COR-L47 (cell line): Measurements from ENCODE around the gene UGT1A9.

ENCODE experiments used
- DNase-seq: peaks from one replicate; lab custom pipeline; 2025; lab: John Stamatoyannopoulos, UW

Gene UGT1A9

DNA sequence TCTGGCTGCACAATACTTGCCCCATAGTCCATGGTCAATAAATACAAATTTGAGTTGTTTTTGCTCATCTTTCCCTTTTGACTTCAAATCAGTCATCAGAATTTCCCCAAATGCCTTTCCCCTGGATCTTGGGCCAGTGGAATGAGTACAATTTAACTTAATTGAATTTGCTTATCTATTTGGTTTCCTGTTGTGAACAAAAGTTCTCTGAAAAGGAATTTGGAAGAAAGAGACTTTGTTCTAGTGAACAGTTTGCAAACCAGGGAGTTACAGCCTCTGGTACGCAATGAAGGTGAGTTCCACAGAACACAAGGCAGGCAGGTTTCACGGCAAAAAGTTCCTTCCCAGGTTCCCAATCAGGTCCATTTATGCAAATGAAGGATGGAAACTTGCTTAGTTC is 87.2 kb downstream of the UGT1A9 start:
- DNase-seq = no peak

DNA sequence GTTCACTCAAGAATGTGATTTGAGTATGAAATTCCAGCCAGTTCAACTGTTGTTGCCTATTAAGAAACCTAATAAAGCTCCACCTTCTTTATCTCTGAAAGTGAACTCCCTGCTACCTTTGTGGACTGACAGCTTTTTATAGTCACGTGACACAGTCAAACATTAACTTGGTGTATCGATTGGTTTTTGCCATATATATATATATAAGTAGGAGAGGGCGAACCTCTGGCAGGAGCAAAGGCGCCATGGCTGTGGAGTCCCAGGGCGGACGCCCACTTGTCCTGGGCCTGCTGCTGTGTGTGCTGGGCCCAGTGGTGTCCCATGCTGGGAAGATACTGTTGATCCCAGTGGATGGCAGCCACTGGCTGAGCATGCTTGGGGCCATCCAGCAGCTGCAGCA is 88.3 kb downstream of the UGT1A9 start, which contains the start of gene UGT1A1:
Gene UGT1A1, plus strand, starts transcription at position 228 of the 400 bp plus-strand sequence. Its CDS starts 18 bp downstream, at position 246.
- DNase-seq = no peak

DNA sequence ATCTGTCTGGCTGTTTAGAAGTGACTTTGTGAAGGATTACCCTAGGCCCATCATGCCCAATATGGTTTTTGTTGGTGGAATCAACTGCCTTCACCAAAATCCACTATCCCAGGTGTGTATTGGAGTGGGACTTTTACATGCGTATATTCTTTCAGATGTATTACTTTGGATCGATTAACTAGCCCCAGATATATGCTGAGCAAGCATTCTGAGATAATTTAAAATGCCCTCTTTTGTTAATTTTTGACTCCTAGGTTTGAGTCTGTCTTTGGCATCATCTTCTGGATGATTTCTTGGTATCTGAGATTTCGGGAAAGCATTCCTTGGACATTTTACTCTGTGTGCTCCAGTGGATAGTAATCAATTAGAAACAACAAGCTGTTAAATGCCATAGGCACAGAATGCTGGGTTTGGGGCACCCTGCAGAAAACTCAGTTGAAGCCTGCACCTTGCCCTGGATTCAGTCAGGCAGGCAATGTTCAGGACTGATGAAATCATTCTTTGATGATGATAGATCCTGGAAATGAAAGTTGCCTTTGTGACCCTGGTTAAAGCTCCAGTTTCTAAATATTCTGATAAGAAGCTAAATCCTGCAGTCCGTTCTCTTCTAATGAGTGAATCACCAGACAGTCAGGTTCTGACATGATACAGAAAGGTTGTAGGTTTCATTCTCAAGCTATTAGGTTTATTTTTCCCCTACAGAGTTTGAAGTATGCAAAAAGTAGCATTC is 89.5 kb downstream of the UGT1A9 start:
- no peak for DNase-seq

DNA sequence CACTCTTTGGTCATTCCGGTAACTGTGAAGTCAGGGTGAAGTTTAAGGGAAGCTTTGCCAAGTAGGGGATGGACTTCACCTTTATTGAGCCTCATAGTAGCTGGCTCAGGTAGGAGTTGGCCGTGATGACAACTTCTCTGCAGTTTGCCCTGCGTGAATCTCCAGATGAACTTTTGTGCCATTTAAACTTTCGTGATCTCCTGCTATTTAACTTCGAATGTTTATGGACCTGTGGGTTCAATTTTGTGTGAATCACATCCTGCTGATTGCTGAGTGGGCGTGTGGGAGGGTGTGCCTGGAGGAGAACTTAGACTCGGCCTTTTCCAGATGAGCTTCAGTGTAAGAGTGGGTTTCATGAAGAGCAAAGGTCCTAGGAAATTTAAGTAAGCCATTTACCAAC is 92.6 kb downstream of the UGT1A9 start:
- no peak for DNase-seq

DNA sequence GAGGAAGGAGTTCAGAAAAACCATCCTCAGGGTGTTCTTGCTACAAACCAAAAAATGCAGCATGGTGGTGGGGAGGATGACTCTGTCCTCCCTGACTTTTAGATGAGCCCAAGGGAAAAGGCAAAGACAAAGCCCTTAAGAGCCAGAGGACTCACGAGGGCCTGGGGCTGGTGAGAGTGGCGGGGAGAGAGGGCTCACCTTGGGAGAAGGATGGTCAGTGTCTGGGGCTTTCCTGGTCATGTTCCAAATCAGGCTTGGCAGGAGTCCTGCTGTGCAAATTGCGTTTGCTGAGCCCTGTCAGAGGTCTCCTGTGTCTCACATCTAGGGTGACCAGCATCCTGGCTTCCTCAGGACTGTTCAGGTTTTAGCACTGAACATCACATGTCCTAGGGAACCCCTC is 93.1 kb downstream of the UGT1A9 start:
- no peak for DNase-seq

DNA sequence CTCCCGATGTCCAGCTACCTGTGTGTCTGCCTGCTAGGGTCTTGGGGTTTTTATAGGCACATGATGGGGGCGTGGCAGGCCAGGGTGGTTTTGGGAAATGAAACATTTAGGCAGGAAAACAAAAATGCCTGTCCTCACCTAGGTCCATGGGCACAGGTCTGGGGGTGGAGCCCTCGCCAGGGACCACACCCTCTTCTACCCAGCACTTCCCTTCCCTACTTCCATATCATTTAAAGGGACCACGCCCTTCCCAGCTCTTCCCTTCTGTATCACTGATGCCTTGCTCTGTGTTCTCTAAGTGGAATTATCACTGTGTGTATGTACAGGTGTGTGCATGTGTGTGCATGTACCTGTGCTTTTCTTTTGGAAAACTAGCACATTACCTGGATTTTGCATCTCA is 94.7 kb downstream of the UGT1A9 start:
- DNase-seq = no peak

DNA sequence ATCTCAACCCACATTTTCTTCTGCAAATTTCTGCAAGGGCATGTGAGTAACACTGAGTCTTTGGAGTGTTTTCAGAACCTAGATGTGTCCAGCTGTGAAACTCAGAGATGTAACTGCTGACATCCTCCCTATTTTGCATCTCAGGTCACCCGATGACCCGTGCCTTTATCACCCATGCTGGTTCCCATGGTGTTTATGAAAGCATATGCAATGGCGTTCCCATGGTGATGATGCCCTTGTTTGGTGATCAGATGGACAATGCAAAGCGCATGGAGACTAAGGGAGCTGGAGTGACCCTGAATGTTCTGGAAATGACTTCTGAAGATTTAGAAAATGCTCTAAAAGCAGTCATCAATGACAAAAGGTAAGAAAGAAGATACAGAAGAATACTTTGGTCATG is 96.4 kb downstream of the UGT1A9 start:
- no peak for DNase-seq

DNA sequence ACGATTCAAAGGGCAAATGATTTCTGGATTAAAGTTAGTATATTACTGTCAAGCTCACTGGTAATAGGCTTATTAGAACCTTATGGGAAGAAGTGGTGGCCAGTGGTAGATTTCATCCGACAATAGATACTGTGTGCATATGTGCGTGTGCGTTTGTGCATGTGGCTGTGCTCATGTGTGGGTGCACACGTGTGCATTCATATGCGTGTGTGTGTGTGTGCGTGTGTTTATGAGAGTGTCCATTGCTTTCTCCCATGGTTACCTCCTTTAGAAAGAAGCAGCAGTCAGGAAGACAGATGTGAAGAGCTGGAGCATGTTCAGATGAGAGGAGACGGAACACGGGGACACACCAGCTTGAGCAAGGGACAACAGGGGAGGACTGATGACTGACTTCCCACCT is 97.6 kb downstream of the UGT1A9 start:
- DNase-seq = no peak

DNA sequence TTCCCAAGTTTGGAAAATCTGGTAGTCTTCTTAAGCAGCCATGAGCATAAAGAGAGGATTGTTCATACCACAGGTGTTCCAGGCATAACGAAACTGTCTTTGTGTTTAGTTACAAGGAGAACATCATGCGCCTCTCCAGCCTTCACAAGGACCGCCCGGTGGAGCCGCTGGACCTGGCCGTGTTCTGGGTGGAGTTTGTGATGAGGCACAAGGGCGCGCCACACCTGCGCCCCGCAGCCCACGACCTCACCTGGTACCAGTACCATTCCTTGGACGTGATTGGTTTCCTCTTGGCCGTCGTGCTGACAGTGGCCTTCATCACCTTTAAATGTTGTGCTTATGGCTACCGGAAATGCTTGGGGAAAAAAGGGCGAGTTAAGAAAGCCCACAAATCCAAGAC is 100.5 kb downstream of the UGT1A9 start:
- DNase-seq = no peak

DNA sequence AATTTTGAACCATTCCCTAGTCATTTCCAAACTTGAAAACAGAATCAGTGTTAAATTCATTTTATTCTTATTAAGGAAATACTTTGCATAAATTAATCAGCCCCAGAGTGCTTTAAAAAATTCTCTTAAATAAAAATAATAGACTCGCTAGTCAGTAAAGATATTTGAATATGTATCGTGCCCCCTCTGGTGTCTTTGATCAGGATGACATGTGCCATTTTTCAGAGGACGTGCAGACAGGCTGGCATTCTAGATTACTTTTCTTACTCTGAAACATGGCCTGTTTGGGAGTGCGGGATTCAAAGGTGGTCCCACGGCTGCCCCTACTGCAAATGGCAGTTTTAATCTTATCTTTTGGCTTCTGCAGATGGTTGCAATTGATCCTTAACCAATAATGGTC is 100.9 kb downstream of the UGT1A9 start:
- no peak for DNase-seq

DNA sequence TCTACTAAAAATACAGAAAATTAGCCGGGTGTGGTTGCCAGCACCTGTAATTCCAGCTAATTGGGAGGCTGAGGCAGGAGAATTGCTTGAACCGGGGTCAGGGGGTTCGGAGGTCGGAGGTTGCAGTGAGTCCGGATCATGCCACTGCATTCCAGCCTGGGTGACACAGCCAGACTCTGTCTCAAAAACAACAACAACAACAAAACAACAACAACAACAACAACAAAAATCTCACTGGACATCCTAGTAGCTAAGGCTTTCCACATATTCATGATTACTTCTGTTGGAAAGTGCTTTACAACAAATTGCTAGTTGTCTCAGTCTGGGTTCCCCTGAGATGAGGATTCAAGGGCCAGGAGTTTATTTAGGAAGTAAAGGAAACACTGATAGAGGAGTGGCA is 102.2 kb downstream of the UGT1A9 start:
- DNase-seq = no peak

DNA sequence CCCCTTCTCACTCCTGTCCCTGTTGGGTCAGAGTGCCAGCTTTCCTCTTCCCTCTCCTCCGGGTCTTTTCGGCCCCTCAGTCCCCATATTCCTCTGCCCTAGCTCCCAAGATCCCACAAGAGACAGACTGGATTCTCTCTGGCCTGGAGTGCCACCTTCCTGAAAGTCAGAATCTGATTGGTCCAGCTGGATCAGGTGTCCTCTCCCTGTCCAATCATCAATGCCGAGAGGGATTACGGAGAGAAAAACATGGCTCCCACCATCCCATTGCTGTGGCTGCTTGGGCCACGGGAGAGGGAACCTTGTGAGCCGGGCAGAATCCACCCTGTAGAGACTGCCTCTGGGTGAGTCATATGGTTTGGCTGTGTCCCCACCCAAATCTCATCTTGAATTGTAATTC is 103.7 kb downstream of the UGT1A9 start:
- DNase-seq = no peak

DNA sequence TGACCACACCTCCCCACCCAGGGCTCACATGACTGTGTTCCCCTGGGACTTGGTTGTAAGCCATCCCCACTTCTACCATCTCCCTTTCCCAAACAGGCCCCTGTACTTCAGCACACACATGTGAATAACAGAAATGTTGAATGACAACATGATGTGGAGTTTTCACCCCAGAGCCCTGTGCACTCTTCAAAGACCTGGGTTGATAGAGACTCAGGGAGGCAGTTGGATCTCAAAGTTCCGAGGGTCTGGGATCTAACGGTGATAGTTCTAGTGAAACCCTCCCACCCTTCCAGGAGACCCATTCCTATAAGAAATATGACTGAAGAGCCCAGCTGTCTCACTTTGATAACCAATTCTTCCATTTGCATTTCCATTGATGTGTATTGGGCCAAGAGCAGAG is 106.3 kb downstream of the UGT1A9 start, which contains the start of gene MROH2A:
Gene MROH2A, plus strand, starts transcription at position 301 of the 400 bp plus-strand sequence. CDS start 1,029 bp downstream, outside the sequence.
- DNase-seq = no peak

DNA sequence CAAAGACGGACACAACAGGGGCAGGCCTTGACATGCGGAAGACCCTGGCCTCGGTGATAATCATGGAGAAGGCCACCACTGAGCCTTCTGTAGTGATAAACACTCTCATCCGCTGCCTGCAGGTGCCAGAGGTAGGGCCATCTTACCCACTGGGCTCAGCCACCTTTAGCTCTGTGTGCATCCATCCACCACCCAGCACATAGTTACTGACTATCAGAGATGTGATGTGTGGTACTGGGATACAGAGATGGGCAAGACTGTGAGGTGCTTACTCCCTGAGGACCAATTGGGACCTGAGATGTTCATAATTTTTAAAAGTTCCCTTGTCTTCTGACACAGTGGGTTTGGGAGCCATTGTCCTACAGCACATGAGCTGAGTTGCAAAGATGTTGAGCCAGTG is 108.0 kb downstream of the UGT1A9 start:
- no peak for DNase-seq

DNA sequence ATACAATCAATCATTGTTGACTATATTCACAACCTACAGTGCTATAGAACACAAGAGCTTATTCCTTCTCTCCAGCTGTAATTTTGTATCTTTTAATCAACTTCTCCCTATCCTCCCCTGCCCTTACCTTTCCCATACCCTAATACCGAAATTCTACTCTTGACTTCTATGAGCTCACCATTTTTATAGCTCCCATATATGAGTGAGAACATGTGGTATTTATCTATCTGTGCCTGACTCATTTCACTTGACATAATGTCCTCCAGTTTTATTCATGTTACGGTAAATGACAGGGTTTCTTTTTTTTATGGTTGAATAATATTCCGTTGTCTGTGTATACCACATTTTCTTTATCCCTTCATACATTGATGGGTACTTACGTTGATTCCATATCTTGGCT is 109.1 kb downstream of the UGT1A9 start:
- no peak for DNase-seq

DNA sequence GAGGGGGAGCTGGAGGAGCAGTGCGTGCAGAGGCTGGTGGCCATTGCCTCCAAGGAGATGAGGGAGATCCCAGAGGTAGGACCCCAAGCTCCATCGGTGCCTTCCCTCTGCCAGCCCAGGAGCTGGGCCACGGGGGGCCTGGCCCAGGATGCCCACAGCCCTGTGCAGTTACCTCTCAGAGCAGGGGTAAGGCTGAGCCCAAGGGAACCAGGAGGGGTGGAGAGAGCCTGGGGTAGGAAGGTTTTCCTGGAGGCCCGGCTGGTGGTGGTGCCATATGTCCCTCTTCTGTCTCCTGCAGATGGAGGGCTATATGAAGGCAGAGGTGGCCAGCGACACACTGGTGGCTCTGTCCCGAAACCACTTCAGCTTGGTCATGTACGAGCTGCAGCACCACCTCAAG is 117.9 kb downstream of the UGT1A9 start:
- DNase-seq = no peak

DNA sequence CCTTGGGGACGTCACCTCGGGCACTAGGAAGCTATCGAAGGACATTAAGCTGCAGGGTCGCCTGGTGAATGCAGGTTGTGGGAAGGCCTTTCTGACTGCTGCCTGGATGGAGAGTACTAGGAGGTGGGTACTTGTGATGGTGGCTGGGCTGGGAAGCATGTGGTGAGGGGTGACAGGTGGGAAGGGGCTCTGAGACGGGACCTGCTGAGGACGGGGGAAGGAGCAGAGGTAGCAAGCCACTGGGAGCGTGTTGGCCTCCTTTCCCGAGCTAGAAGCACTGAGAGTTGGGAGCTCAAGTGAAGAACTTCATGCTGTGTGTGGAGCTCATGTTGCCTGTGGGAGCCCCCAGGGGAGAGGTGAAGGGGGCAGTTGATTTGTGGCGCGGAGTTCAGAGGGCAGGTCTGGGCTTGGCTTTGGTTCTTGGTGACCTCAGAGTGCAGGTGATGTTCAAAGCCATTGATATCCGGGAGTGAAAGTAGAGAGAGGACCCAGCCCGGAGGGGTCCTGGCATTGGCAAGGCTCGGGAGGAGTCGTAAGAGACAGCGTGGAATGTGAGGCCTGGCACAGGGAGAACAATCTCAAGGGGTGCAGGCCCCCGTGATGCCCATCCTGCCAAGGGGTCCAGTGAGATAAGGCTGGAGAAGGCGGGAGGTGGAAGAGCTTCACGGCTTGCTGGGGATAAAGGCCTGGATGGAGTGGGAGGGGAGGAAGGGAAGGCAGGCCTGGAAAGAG is 119.6 kb downstream of the UGT1A9 start:
- DNase-seq = no peak

DNA sequence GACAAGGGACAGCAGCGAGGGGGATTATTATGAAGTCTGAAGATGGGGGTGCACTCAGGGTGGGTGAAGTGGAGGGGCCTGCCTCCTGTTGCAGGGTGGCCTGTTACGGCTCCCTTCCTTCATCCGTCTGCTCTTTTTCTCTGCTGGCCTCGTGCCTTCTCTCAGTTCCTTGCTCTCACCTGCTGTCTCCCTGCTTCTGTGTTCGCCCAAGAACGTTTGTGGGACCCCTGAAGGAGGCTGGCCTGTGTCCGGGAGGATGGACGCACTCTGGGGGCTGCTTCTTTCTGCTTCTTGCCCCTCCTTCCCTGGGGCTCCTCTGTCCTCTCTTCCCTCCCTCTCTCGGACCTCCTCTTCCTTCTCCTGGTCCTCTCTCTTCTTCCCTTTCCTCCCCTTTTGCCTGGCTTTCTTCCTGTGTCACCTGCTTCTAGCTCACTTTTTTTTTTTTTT is 120.2 kb downstream of the UGT1A9 start:
- DNase-seq = no peak

DNA sequence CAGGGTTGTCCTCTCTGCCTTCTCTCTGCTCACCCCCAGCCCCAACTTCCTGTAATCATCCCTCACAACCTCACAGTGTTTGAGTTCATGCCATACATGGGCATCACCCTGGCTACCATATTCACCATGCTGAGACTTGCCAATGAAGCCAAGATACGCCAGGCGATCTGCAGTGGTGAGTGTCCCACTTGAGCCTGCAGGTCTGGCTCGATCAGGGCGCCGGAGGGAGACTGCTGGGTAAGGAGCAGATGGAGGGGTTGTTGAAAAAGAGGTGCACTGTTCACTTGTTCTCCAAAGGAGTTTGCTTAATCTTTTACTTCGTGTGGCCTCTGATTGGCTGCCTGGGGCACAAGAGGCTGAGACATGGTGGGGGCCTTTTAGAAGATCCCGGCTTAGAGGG is 121.0 kb downstream of the UGT1A9 start:
- no peak for DNase-seq

DNA sequence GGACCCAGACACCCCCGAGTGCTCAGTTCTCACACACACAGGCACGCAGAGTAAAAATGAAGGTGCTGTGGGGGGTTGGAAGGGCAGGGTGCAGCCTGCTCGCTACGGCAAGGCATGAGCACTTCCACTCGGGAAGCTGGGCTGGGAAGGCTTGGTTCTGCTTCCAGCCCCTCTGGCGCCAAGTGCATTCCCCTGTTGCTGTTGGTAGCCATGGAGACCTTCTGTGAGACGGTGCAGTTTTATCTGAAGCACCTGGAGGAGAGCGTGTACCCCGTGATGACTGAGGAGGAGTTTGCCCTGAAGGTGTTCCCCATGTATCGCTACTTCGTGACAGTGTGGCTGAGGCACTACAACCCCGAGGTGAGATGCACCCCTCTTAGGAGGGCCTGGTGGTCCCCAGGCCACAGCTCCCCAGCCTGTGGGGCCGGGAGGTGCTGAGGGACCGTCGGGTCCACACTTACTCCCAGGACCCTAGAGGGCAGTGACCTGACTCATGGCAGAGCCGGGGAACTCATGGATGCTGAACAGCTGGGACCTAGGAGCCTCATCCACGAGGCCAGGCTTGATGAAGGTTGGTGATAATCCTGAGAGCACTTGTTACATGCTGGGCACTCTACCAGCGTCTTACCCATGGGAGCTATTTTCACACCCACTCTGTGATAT is 121.9 kb downstream of the UGT1A9 start:
- no peak for DNase-seq

DNA sequence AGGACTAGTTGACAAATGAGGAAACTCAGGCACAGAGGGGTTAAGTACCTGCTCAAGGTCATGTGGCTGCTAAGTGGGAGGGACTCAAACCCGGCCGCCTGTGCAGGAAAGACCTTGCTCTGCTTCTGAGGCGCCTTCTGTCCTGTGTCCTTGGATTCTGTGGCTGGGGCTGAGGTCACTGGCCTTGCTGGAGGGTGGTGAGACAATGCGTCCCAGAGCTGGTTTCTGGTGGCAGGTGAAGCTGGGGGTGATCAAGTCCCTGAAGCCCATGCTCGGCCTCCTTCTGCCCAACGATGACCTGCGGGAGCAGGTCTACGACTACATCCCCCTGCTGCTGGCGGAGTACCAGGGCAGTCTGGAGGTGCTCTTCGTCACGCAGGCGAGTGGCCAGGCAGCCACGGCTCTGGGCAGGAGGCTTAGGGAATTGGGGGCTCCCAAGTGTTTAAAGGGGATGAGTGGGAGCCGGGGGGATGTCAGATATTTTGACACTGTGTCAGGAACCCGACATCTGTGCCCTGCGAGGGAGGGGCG is 122.5 kb downstream of the UGT1A9 start:
- no peak for DNase-seq

DNA sequence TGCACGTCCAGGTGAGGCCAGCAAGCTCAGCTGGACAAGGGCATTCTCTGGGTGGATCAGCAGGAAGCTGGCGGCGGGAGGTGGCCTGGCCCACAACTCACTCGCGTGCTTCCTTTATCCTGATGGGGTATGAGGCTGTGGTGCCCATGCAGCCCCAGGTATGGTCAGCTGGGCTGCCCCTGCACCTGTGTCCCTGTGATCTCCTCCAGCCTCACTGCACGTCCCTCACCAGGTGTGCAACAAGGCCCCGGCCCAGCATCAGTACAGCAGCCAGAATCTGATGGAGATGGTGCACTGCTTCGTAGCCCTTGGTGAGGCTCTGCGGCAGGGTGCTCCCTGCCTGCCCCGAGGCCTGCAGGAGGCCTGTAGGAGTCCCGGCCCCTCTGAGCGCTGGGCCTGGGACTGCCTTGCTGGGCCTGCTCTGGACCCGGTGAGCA is 124.1 kb downstream of the UGT1A9 start:
- no peak for DNase-seq

DNA sequence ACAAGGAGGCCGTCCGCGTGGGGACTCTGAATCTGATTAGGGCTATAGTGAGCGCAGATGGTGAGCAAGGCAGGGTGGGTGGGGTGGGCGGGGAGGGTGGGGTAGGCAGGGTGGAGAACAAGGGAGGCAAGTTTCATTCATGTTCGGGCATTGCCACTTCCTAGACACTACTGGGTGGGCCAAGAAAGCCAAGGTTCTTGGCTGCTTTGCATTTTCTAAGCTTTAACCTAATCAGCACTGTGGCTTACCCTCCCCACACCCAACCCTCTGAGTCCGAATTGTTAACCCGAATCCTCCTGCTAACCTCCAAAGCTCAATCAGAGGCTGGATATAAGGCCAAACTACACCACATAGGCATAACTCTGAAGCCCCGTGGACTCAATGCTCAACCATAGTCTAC is 124.6 kb downstream of the UGT1A9 start:
- no peak for DNase-seq
